ENCODE results near the gene MTTP.

MTTP gene

GRCh38 chr4:99652596-99653436, 78.2 kb downstream of the MTTP start:
- no peak overlapping the region for H3K9ac ChIP-seq (ENCODE audit: low read length in 2 of 2)

GRCh38 chr4:99653916-99654315, 79.3 kb downstream of the MTTP start:
- Histone ChIP-seq H3K4me3 (ENCODE audit: low read length in 2 of 2) (no peak overlapping the region), H3K9ac (ENCODE audit: low read length in 2 of 2) (no peak overlapping the region), H3K4me1 (ENCODE audit: control insufficient read depth, insufficient read depth, low read length) (peaks cover 4% of the 10 kb centered on the region)

More at GRCh38 chr4:99652596-99653436, 78.2 kb downstream of the MTTP start:
- Histone ChIP-seq H3K36me3 (ENCODE audit: control insufficient read depth in 2 of 2, insufficient read depth in 2 of 2, low read length in 2 of 2) (no peaks in the 10 kb centered on the region), H3K9me3 (ENCODE audit: control insufficient read depth in 2 of 2, low read length in 2 of 2) (no peaks in the 10 kb centered on the region), H3K4me1 (ENCODE audit: control insufficient read depth, insufficient read depth, low read length) (peaks cover 4% of the 10 kb centered on the region), H3K27ac (ENCODE audit: low read length) (no peak overlapping the region), H3K27me3 (ENCODE audit: control insufficient read depth in 1 of 2, insufficient read depth in 2 of 2, low read length in 2 of 2) (no peaks in the 10 kb centered on the region), H3K4me3 (ENCODE audit: low read length in 2 of 2) (no peak overlapping the region)

DNA sequence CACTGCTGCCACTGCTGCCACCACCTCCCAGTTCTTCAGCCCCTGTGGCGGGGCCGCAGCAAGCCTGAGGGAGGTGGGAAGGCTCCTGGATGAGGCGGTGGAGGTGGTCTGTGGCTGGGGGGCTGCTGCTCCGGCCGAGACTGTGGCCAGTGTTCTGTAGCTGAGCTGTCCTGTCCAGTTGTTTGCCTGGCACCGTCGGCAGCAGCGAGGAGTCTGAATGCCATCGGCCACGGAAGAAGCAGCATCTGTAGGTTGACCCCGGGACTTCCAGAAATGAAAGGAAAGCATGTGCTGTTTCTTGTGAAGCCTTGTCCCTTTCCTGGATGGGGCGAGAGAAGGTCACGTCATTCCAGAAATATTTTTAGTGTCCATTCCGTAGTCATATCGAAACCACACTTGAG, 79.7 kb downstream of the MTTP start:
- H3K9me3 ChIP-seq (ENCODE audit: control insufficient read depth in 2 of 2, low read length in 2 of 2) = no peaks in the 10 kb centered on the region
- peaks cover 4% of the 10 kb centered on the region for H3K4me1 ChIP-seq (ENCODE audit: control insufficient read depth, insufficient read depth, low read length)
- no peak overlapping the region for H3K27ac ChIP-seq (ENCODE audit: low read length)
- H3K4me3 ChIP-seq (ENCODE audit: low read length in 2 of 2) = no peak overlapping the region
- H3K27me3 ChIP-seq (ENCODE audit: control insufficient read depth in 1 of 2, insufficient read depth in 2 of 2, low read length in 2 of 2) = no peaks in the 10 kb centered on the region
- H3K36me3 ChIP-seq (ENCODE audit: control insufficient read depth in 2 of 2, insufficient read depth in 2 of 2, low read length in 2 of 2) = no peaks in the 10 kb centered on the region
- no peak overlapping the region for H3K9ac ChIP-seq (ENCODE audit: low read length in 2 of 2)

More at GRCh38 chr4:99653916-99654315, 79.3 kb downstream of the MTTP start:
- H3K9me3 ChIP-seq (ENCODE audit: control insufficient read depth in 2 of 2, low read length in 2 of 2) = no peaks in the 10 kb centered on the region
- no peaks in the 10 kb centered on the region for H3K36me3 ChIP-seq (ENCODE audit: control insufficient read depth in 2 of 2, insufficient read depth in 2 of 2, low read length in 2 of 2)
- no peak overlapping the region for H3K27ac ChIP-seq (ENCODE audit: low read length)
- H3K27me3 ChIP-seq (ENCODE audit: control insufficient read depth in 1 of 2, insufficient read depth in 2 of 2, low read length in 2 of 2) = no peaks in the 10 kb centered on the region

- H3K27ac ChIP-seq (ENCODE audit: low read length) = peak overlapping the region; percentile 60
- H3K4me3 ChIP-seq (ENCODE audit: low read length in 2 of 2) = peak overlapping the region in 1 of 2 donors; percentile 9
- H3K4me1 ChIP-seq (ENCODE audit: control insufficient read depth, insufficient read depth, low read length) = peaks cover 4% of the 10 kb centered on the region
- no peak overlapping the region for H3K9ac ChIP-seq (ENCODE audit: low read length in 2 of 2)
- no peaks in the 10 kb centered on the region for H3K9me3 ChIP-seq (ENCODE audit: control insufficient read depth in 2 of 2, low read length in 2 of 2)
- H3K36me3 ChIP-seq (ENCODE audit: control insufficient read depth in 2 of 2, insufficient read depth in 2 of 2, low read length in 2 of 2) = no peaks in the 10 kb centered on the region
- no peaks in the 10 kb centered on the region for H3K27me3 ChIP-seq (ENCODE audit: control insufficient read depth in 1 of 2, insufficient read depth in 2 of 2, low read length in 2 of 2)
These were observed 80.9 kb downstream of the MTTP start for GRCh38 chr4:99655308-99656081.

- Histone ChIP-seq H3K4me3 (ENCODE audit: low read length in 2 of 2) (no peak within 1 kb of the TSS), H3K9me3 (ENCODE audit: control insufficient read depth in 2 of 2, low read length in 2 of 2) (no peaks in the 10 kb centered on the region), H3K27me3 (ENCODE audit: control insufficient read depth in 1 of 2, insufficient read depth in 2 of 2, low read length in 2 of 2) (no peaks in the 10 kb centered on the region), H3K27ac (ENCODE audit: low read length) (peak within 1 kb of the TSS; percentile 32), H3K9ac (ENCODE audit: low read length in 2 of 2) (no peak within 1 kb of the TSS), H3K36me3 (ENCODE audit: control insufficient read depth in 2 of 2, insufficient read depth in 2 of 2, low read length in 2 of 2) (no peaks in the 10 kb centered on the region), H3K4me1 (ENCODE audit: control insufficient read depth, insufficient read depth, low read length) (peaks cover 4% of the 10 kb centered on the region)
These were observed 83.2 kb downstream of the MTTP start, which contains the start of gene C4orf54 for GRCh38 chr4:99657798-99658197. C4orf54 (minus strand) TSS chr4:99657828; CDS start chr4:99654648, 3,180 bp downstream.

GRCh38 chr4:99658666-99659065, 84.0 kb downstream of the MTTP start:
- H3K27ac ChIP-seq (ENCODE audit: low read length) = no peak overlapping the region

DNA sequence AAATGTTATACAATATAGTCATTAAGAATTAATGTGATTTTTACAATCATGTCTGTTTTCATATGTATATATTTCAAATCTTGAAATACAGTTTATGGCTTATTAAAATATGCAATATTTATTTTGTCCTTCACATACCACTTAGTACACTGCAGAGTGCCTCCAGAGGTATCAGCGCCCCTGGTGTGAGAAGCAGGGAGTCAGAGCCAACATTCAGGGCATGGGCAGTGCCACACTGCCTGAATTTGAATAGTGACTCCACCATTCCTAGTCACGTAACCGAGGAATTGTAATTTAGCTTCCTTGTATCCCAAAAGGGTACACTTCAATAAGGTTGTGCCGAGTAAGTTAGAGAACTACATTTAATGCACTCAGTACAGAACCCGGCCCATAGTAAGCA, 87.3 kb downstream of the MTTP start:
- no peaks in the 10 kb centered on the region for H3K4me1 ChIP-seq (ENCODE audit: control insufficient read depth, insufficient read depth, low read length)
- no peaks in the 10 kb centered on the region for H3K27me3 ChIP-seq (ENCODE audit: control insufficient read depth in 1 of 2, insufficient read depth in 2 of 2, low read length in 2 of 2)
- H3K4me3 ChIP-seq (ENCODE audit: low read length in 2 of 2) = no peak overlapping the region
- H3K36me3 ChIP-seq (ENCODE audit: control insufficient read depth in 2 of 2, insufficient read depth in 2 of 2, low read length in 2 of 2) = no peaks in the 10 kb centered on the region
- no peaks in the 10 kb centered on the region for H3K9me3 ChIP-seq (ENCODE audit: control insufficient read depth in 2 of 2, low read length in 2 of 2)
- H3K9ac ChIP-seq (ENCODE audit: low read length in 2 of 2) = no peak overlapping the region
- no peak overlapping the region for H3K27ac ChIP-seq (ENCODE audit: low read length)

More at GRCh38 chr4:99658666-99659065, 84.0 kb downstream of the MTTP start:
- H3K27me3 ChIP-seq (ENCODE audit: control insufficient read depth in 1 of 2, insufficient read depth in 2 of 2, low read length in 2 of 2) = no peaks in the 10 kb centered on the region
- no peak overlapping the region for H3K9ac ChIP-seq (ENCODE audit: low read length in 2 of 2)
- no peaks in the 10 kb centered on the region for H3K36me3 ChIP-seq (ENCODE audit: control insufficient read depth in 2 of 2, insufficient read depth in 2 of 2, low read length in 2 of 2)
- peaks cover 4% of the 10 kb centered on the region for H3K4me1 ChIP-seq (ENCODE audit: control insufficient read depth, insufficient read depth, low read length)
- H3K9me3 ChIP-seq (ENCODE audit: control insufficient read depth in 2 of 2, low read length in 2 of 2) = no peaks in the 10 kb centered on the region
- no peak overlapping the region for H3K4me3 ChIP-seq (ENCODE audit: low read length in 2 of 2)

DNA sequence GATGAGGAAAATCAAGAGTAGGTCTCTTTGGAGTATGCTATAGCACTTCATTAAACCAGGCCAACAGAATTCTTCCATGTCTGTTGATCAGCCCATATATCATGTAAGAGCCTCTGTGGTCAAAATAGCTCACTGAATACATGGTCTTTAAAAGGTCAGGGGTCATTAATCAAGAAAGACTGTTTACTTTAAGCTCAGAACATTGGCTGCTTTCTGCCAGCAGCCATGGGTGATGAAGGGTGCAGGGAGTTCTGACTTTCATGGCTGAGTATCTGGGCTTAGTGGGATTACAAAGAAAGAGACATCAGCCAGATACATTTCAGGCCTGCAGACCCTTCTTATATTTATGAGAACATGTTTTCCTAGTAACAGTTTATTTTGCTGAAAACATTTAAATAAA, 90.1 kb downstream of the MTTP start:
- no peaks in the 10 kb centered on the region for H3K9me3 ChIP-seq (ENCODE audit: control insufficient read depth in 2 of 2, low read length in 2 of 2)
- no peaks in the 10 kb centered on the region for H3K27me3 ChIP-seq (ENCODE audit: control insufficient read depth in 1 of 2, insufficient read depth in 2 of 2, low read length in 2 of 2)
- H3K4me3 ChIP-seq (ENCODE audit: low read length in 2 of 2) = no peak overlapping the region
- H3K27ac ChIP-seq (ENCODE audit: low read length) = peak overlapping the region; percentile 32
- H3K36me3 ChIP-seq (ENCODE audit: control insufficient read depth in 2 of 2, insufficient read depth in 2 of 2, low read length in 2 of 2) = no peaks in the 10 kb centered on the region
- no peaks in the 10 kb centered on the region for H3K4me1 ChIP-seq (ENCODE audit: control insufficient read depth, insufficient read depth, low read length)
- no peak overlapping the region for H3K9ac ChIP-seq (ENCODE audit: low read length in 2 of 2)

DNA sequence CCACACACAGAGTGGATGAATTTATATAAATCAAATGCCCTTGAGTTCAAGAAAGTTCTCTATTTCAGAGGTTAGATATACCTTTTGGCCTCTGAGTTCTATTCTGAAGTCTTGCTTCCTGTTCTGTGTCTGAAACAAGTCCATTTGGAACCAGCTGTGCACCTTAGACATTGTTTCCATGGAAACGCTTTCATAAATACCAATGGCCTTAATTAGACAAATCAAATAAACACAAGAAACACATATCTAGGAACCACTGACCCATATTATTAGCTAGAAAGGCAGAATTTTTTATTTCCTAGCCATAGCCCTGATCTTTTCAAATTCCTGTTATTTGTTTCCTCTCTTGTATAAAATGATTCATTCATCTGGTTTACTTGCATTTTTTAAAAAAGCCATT, 91.4 kb downstream of the MTTP start:
- H3K4me3 ChIP-seq (ENCODE audit: low read length in 2 of 2) = no peak overlapping the region
- H3K27ac ChIP-seq (ENCODE audit: low read length) = no peak overlapping the region
- H3K4me1 ChIP-seq (ENCODE audit: control insufficient read depth, insufficient read depth, low read length) = no peaks in the 10 kb centered on the region
- no peaks in the 10 kb centered on the region for H3K9me3 ChIP-seq (ENCODE audit: control insufficient read depth in 2 of 2, low read length in 2 of 2)
- H3K9ac ChIP-seq (ENCODE audit: low read length in 2 of 2) = no peak overlapping the region
- H3K27me3 ChIP-seq (ENCODE audit: control insufficient read depth in 1 of 2, insufficient read depth in 2 of 2, low read length in 2 of 2) = no peaks in the 10 kb centered on the region
- H3K36me3 ChIP-seq (ENCODE audit: control insufficient read depth in 2 of 2, insufficient read depth in 2 of 2, low read length in 2 of 2) = no peaks in the 10 kb centered on the region

- no peaks in the 10 kb centered on the region for H3K27me3 ChIP-seq (ENCODE audit: control insufficient read depth in 1 of 2, insufficient read depth in 2 of 2, low read length in 2 of 2)
- no peak overlapping the region for H3K27ac ChIP-seq (ENCODE audit: low read length)
- H3K9ac ChIP-seq (ENCODE audit: low read length in 2 of 2) = no peak overlapping the region
- no peak overlapping the region for H3K4me3 ChIP-seq (ENCODE audit: low read length in 2 of 2)
- no peaks in the 10 kb centered on the region for H3K36me3 ChIP-seq (ENCODE audit: control insufficient read depth in 2 of 2, insufficient read depth in 2 of 2, low read length in 2 of 2)
- H3K9me3 ChIP-seq (ENCODE audit: control insufficient read depth in 2 of 2, low read length in 2 of 2) = no peaks in the 10 kb centered on the region
- H3K4me1 ChIP-seq (ENCODE audit: control insufficient read depth, insufficient read depth, low read length) = no peaks in the 10 kb centered on the region
These were observed 93.8 kb downstream of the MTTP start for GRCh38 chr4:99668472-99668871.
